ENCODE results near the gene TBC1D8.
"Not testable (repeated sequence)": the region's sequence is repeated elsewhere in the genome, so short reads cannot be mapped to it uniquely, and the experiment has no call there.

TBC1D8 gene

GRCh38 chr2:101151146-101151858, at the start of gene TBC1D8:
TSS of gene TBC1D8 (minus strand) at chr2:101151382. CDS start at chr2:101151253, 129 bp downstream.
- DNase-seq = peak; percentile 52

DNA sequence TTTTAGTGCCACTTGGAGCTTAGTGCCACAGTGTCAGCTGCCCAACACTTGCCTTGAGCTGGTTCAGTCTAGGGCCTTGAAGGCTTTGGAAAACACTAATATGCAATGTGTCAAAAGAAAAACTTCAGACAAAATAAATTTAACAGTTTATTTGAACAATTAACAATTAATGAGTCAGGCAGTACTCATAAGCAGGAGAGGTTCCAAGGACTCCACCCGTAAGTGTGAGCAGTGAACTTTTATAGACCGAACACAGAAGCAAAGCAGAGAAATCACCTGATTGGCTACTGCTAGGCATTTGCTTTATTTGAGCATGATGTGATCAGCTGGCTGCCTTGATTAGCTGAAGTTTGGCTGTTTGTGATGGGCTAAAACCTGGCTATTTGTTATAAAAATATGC, 49.5 kb upstream of the TBC1D8 start:
- DNase-seq = no peak

DNA sequence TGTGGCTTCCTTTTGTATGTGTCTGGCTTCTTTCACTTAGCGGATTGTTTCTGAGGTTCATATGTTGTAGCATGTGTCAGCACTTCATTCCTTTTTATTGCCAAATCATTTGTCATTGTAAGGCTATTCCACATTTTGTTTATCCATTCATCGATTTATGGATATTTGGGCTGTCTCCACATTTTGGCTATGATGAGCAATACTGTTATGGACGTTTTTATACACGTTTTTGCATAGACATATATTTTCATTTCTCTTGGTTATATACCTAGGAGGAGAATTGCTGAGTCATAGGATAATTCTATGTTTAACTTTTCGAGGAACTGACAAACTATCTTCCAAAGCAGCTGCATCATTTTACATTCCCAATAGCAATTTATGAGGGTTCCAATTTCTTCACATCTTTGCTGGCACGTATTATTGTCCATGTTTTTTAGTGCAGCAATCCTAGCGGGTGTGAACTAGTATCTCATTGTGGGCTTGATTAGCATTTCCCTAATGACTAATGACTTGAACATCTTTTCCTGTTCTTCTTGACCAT, 48.1 kb upstream of the TBC1D8 start:
- no peak for DNase-seq

DNA sequence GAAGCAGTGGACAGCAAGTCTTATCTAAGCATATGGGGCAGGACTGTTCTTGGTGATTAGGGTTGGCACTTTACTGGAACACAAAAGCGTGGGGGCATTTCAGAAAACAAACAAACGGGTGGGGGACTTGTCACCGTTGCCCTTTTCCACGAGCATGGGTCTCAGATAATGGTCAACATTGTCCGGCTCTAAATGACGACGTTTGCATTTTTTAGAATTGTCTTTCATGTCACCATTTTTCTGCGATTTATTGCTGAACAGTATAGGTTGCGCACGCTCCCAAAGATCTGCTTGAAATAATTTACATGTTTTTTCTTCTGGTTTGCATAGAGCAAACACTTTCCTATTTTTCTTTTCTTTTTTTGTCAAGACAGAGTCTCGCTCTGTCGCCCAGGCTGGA, 46.6 kb upstream of the TBC1D8 start:
- DNase-seq = no peak

- DNase-seq = no peak
Measured at GRCh38 chr2:101197215-101197745, 46.1 kb upstream of the TBC1D8 start.

DNA sequence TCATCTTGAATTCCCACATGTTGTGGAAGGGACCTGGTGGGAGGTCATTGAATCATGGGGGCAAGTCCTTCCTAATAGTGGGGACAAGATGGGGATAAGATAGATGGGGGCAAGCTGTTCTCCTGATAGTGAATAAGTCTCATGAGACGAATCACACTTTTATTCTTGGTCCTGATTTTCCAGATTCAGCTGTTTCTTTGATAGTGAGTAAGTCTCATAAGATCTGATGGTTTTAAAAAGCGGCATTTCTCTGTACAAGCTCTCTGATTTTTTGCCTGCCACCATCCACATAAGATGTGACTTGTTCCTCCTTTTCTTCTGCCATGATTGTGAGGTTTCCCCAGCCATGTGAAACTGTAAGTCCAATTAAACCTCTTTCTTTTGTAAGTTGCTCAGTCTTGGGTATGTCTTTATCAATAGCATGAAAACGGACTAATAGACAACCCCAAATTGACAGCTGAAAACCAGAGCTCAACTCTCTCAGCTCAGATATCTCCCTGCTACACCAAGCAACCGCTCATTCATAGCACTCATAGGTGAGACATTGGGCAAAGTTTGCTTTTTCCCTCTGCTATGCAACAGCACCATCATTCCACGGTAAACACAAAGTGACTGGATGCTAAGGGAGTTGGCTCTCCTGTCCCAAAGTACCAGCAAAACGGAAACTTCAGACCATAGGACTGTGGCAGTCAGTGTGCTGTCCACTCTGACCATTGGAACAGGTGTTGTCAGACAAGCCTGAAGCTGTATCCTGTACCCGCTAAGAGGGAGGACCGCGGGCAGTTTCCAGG, 44.9 kb upstream of the TBC1D8 start:
- DNase-seq = no peak

GRCh38 chr2:101193033-101193626, 41.9 kb upstream of the TBC1D8 start:
- DNase-seq = no peak

DNA sequence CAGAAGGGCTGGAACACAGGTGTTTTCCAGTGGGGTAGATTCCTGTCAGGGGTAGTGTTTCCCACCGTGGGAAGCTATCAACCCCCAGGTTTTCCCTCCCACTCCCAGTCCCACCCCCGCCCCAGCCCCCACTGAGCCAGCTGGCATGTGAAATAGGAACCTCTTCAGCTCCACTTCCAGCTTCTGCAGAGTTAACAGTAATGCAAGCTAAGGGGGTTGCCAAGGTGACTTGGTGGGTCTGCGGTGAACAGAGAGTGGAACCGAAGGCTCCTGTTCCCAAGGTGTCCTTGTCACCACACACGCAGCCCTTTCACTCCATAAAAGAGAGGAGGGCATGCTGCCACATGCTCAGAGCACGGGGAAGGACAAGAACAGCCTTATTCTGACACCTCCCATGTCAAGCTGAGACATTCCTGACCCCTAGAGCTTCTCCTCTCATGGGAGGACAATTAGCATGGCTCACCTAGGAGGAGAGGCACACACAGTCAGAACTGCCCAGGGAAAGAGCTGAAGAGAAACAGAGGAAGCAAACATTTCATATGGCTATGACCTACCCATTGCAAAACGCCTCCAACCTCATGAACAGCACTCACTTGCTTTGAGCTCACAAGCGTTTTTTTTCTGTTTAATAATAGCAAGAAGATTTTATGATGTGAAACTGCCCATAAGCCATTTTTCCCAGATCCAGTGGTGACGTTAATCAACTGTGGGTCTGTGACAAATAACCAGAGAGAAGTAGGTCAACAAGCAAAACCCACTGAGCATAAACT, 39.8 kb upstream of the TBC1D8 start:
- DNase-seq = no peak

GRCh38 chr2:101188683-101189405, 37.7 kb upstream of the TBC1D8 start:
- DNase-seq = no peak

DNA sequence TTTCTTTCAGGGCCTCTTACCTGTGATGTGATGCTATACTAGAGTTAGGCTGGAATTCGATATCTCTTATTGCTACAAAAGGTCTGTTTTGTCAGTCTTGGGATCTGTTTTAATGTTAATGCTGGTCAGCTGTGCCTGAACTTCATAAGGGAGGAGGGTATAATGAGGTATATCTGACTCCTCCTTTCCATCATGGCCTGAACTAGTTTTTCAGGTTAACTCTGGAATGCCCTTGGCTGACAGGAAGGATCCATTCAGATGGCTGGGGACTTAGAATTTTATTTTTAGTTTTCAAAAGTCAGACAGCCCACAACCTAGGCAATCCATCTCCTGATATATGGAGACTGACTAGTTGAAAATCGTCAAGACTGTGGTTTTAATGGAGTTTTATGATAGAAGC, 35.9 kb upstream of the TBC1D8 start:
- no peak for DNase-seq

DNA sequence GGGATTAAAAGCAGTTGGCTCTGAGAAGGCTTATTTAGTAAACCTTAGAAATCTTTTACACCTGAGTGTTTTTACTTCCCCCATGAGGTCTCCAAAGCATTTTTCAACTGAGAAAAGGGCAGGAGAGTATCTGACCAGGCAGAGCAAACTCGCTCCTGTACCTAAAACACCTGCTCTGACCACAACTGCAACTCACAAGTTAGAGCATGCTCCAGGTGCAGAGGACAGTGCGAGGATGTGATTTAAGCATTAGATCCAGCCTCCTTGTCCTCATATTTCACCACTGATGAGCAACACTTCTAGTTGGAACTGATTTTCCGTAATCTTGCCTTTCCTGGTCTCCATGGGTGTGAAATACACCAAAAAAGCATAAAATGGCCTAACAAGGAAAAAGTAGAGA, 34.5 kb upstream of the TBC1D8 start:
- no peak for DNase-seq

DNA sequence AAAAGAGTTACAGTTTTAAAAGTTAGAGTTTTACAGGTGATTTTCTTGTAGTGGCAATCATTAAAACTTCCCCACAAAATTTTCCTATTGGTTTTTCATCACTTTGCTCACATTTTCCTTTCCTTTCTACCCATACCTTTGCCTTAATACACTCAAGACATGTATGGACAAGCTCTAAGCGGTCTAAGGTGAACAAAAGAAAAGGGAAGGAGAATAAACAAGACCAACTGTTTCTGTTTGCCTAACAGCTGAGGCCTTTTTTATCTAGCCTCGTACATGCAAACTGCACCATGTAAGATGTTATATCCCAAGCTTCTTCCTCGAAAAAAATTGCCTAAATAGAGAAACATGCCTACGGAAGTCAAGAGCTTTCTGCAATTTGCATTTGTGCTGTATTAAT, 33.9 kb upstream of the TBC1D8 start:
- no peak for DNase-seq

DNA sequence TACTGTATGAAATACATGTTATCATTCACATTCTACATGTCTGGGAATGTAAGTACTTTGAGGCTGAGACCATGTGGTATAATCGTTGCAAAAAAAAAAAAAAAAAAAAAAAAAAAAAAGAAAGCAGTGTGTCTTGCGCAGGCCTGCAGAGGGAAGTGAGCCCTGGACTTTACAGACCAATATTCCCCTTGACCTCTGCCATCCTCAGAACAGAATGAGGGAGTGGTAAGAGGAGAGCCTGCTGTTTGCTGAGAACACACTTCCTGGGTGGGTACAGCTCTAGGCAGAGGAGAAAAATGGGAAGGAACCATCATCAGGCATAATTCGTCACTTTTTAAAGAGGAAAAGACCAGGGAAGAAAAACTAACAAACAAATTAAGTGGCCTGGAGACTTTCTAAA, 28.8 kb upstream of the TBC1D8 start:
- no peak for DNase-seq

- no peak for DNase-seq
Measured at GRCh38 chr2:101176803-101177202, 25.6 kb upstream of the TBC1D8 start.

DNA sequence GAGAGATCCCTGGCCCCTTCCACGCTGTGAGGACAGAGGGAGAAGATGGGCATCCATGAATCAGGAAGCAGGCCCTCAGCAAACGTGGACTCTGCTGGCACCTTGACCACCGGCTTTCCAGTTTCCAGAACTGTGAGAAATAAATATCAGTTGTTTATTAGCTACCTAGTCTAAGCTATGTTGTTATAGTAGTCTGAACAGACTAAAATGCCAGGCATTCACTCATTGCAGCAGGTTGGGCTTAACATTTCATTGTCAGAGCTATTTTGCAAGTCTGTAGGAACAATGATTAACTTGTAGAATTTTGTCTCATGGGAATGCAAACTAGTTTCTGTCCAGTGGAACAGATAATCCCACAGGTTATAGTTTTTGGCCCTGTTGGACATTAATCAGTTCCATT, 24.8 kb upstream of the TBC1D8 start:
- DNase-seq = no peak

GRCh38 chr2:101173707-101174295, 22.6 kb upstream of the TBC1D8 start:
- no peak for DNase-seq

- DNase-seq = not testable (repeated sequence)
Measured at GRCh38 chr2:101169822-101170221, 18.6 kb upstream of the TBC1D8 start.

- no peak for DNase-seq
Measured at GRCh38 chr2:101168706-101169105, 17.5 kb upstream of the TBC1D8 start.

DNA sequence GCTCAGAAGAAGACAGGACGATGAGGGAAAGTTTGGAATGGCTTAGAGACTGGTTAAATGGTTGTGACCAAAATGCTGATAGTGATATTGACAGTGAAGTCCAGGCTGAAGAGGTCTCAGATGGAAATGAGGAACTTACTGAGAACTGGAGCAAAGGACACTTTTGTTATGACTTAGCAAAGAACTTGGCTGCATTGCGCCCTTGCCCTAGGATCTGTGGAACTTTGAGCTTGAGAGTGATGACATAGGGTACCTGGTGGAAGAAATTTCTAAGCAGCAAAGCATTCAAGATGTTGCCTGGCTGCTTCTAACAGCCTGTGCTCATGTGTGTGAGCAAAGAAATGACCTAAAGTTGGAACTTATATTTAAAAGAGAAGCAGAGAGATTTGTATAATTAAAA, 16.4 kb upstream of the TBC1D8 start:
- not testable (repeated sequence) for DNase-seq

DNA sequence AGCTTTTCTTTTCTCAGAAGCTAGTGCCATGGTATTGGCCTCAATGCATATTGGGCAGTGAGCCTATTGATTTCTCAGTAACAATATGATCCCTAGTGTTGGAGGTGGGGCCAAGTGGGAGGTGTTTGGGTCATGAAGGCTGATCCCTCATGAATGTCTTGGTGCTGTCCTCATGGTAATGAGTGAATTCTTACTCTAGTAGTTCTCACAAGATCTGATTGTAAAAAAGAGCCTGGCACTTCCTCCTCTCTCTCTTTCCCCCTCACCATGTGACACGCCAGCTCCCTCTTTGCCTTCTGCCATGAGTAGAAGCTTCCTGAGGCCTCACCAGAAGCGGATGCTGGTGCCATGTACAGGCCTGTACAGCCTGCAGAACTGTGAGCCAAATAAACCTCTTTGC, 12.8 kb upstream of the TBC1D8 start:
- DNase-seq = no peak

DNA sequence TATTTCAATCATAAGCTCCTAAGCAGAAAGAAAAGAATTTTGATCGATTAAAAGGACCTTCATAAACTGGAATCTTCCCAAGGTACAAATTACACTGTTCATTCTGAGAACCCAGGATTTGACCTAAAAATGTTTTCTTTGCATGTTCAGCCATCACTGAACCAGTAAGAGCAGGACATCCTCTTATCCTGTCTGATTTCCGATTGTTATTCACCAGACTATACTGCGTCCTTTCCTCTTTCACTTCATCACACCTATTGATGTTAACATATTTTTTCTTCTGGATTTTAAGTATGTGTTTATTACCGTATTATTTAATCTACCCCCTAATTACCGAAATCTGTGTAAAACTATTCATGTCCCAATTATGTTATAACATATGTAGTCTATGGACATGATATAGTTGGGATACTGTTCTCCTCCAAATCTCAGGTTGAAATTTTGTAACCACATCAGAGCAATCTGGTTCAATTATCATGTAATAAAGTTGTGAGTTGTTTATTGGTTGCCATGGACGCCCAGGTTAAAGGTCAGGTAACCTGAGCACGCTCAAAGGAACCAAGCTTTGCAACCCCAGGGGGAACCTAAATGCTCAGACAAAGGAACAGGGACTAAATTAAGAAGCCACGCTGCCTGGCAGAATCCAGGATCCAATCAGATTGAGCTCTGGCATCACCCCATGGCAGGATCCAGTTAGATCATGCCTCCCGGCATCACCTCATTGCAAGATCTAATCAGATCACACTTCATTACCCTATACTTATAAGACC, 11.6 kb upstream of the TBC1D8 start:
- DNase-seq = no peak
